Suprapubic skin (tissue), 4 donors: ENCODE measurements around the gene ANKRD12. TPM values are rescaled to one million over a fixed set of nuclear protein-coding genes. Genes with fewer than 3 reads are reported as not detected.
"Not testable (repeated sequence)": the region's sequence is repeated elsewhere in the genome, so short reads cannot be mapped to it uniquely, and the experiment has no call there.

Experiments
- DNase-seq, 2 donors: peaks; one replicate each; pipeline ENCODE4 v3.0.0-alpha.2; 2019; ENCODE audit warnings: low spot score in 2 of 2
- H3K27ac ChIP-seq: fragments of 200-600 bp; sonication (generic); one replicate; pipeline ENCODE4 v1.5.1; 2019
- H3K27me3 ChIP-seq: fragments of 200-600 bp; sonication (generic); one replicate; pipeline ENCODE4 v1.5.1; 2019
- H3K36me3 ChIP-seq: fragments of 200-600 bp; sonication (generic); one replicate; pipeline ENCODE4 v1.5.1; 2019
- H3K4me1 ChIP-seq: fragments of 200-600 bp; sonication (generic); one replicate; pipeline ENCODE4 v1.5.1; 2019
- H3K4me3 ChIP-seq: fragments of 200-600 bp; sonication (generic); one replicate; pipeline ENCODE4 v1.5.1; 2019; ENCODE audit warnings: mild to moderate bottlenecking
- H3K9me3 ChIP-seq: fragments of 200-600 bp; sonication (generic); one replicate; pipeline ENCODE4 v1.5.1; 2019
- CTCF ChIP-seq, 2 donors: fragments of 200-600 bp in 1 of 2; fragments of 450-650 bp in 1 of 2; sonication (generic) in 1 of 2; IDR thresholded peaks; one replicate each; pipeline ENCODE4 v1.5.1; 2016 to 2019; ENCODE audit warnings: antibody characterized with exemption in 2 of 2, mild to moderate bottlenecking in 1 of 2, moderate library complexity in 1 of 2
- EP300 ChIP-seq: sonication (generic); formaldehyde crosslinking; IDR thresholded peaks from one replicate; pipeline ENCODE4 v1.6.1; 2017; ENCODE audit warnings: antibody characterized with exemption
- POLR2A ChIP-seq, 2 donors: fragments of 450-650 bp; IDR thresholded peaks; one replicate each; pipeline ENCODE4 v1.6.1; 2017; ENCODE audit warnings: antibody characterized with exemption in 2 of 2, mild to moderate bottlenecking in 2 of 2, moderate library complexity in 2 of 2
- POLR2AphosphoS5 ChIP-seq, 3 donors: sonication (generic); formaldehyde crosslinking; IDR thresholded peaks; one replicate each; pipeline ENCODE4 v1.6.1; 2017; ENCODE audit warnings: antibody characterized with exemption in 3 of 3
- WGBS: methylation state at CpG from one replicate; pipeline ENCODE4 v1.1.5; 2018; 5-methylcytosine and 5-hydroxymethylcytosine counted together
- total RNA-seq, 4 donors: library from RNA; depleted of rRNA; stranded (reverse); fragments of >200 nt; gene quantifications; one replicate each; pipeline ENCODE4 v1.1.0, GENCODE V29; 2016

The ANKRD12 gene
- total RNA-seq, 4 donors from 2014 or later: 41.0 to 107 (median 60.8) TPM

DNA sequence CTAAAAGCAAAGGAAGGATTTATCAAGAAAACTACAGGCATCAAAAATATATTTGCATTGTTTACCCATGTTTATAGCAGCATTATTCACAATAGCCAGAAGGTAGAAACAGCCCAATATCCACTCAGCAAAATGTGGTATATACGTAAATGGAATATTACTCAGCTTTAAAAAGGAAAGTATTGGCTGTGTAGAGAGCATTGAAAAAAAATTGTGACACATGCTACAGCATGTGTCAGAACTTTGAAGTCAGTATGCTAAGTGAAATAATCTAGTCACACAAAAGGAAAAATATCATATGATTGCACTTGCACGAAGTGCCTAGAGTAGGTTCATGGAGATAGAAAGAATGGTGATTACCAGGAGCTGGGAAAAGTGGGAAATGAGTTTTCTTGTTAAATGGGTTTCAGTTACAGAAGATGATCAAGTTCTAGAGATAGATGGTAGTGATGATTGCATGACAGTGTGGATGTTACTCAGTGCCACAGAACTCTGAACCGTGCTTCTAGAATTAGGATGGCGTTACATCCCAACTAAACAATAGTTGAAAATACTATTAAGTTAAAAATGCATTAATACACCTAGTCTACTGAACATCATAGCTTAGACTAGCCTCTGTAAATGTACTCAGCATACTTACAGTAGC, 20.1 kb downstream of the ANKRD12 start:
- WGBS: 91% methylated on average over 4 of the region's 4 CpGs
- Histone ChIP-seq H3K4me3 (no peak overlapping the region), H3K9me3 (no peaks in the 10 kb centered on the region), H3K36me3 (no peaks in the 10 kb centered on the region), H3K27me3 (no peaks in the 10 kb centered on the region), H3K4me1 (peaks cover 39% of the 10 kb centered on the region), H3K27ac (no peak overlapping the region)
- no peak for DNase-seq
- TF ChIP-seq POLR2A (IDR thresholded peaks at IDR 0.05) (no peak), POLR2AphosphoS5 (IDR thresholded peaks at IDR 0.05) (no peak), CTCF (IDR thresholded peaks at IDR 0.05) (no peak), EP300 (no peak)

- DNase-seq: no peak
- no peaks in the 10 kb centered on the region for H3K36me3 ChIP-seq
- WGBS: 63% methylated on average over 2 of the region's 2 CpGs
- H3K27ac ChIP-seq: no peak overlapping the region
- H3K27me3 ChIP-seq: no peaks in the 10 kb centered on the region
- H3K4me3 ChIP-seq: no peak overlapping the region
- peaks cover 29% of the 10 kb centered on the region for H3K4me1 ChIP-seq
- TF ChIP-seq POLR2A (IDR thresholded peaks at IDR 0.05): no peak
- TF ChIP-seq POLR2AphosphoS5 (IDR thresholded peaks at IDR 0.05): no peak
- no peak for TF ChIP-seq EP300
- TF ChIP-seq CTCF (IDR thresholded peaks at IDR 0.05): no peak
- H3K9me3 ChIP-seq: no peaks in the 10 kb centered on the region
Measured at GRCh38 chr18:9157806-9158205, 21.2 kb downstream of the ANKRD12 start.

DNA sequence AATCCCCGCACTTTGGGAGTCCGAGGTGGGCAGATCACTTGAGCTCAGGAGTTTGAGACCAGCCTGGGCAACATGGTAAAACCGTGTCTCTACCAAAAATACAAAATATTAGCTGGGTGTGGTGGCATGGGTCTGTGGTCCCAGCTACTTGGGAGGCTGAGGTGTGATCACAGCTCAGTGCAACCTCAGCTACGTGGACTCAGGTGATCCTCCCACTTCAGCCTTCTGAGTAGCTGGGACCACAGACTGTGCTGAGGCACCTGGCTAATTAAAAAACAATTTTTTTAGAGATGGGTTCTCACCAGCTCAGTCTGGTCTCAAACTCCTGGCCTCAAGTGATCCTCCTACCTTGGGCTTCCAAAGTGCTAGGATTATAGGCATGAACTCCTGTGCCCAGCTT, 23.4 kb downstream of the ANKRD12 start:
- no peak for DNase-seq
- Histone ChIP-seq H3K27me3 (no peaks in the 10 kb centered on the region), H3K4me3 (no peak overlapping the region), H3K36me3 (no peaks in the 10 kb centered on the region), H3K4me1 (peaks cover 13% of the 10 kb centered on the region), H3K9me3 (peaks cover 11% of the 10 kb centered on the region), H3K27ac (no peak overlapping the region)
- no peak for TF ChIP-seq POLR2A (IDR thresholded peaks at IDR 0.05)
- no peak for TF ChIP-seq EP300
- no peak for TF ChIP-seq POLR2AphosphoS5 (IDR thresholded peaks at IDR 0.05)
- WGBS: 91% methylated on average over 4 of the region's 4 CpGs

- not testable (repeated sequence) for H3K27me3 ChIP-seq, DNase-seq, H3K4me3 ChIP-seq, H3K27ac ChIP-seq, H3K36me3 ChIP-seq, H3K4me1 ChIP-seq
- H3K9me3 ChIP-seq: peaks cover 11% of the 10 kb centered on the region
- WGBS: 90% methylated on average over 4 of the region's 4 CpGs
Measured at GRCh38 chr18:9162663-9163062, 26.1 kb downstream of the ANKRD12 start.

DNA sequence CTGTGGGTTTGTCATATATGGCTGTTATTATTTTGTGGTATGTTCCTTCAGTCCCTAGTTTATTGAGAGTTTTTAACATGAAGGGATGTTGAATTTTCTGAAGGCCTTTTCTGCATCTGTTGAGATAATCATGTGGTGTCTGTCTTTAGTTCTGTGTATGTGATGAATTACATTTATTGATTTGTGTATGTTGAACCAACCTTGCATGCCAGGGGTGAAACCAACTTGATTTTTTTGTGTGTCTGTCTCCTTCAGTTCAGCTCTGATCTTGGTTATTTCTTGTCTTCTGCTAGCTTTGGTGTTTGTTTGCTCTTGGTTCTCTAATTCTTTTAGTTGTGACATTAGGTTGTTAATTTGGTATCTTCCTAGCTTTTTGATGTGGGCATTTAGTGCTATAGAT, 27.6 kb downstream of the ANKRD12 start:
- H3K4me1 ChIP-seq, H3K36me3 ChIP-seq, H3K27me3 ChIP-seq, H3K4me3 ChIP-seq, H3K27ac ChIP-seq, DNase-seq: not testable (repeated sequence)
- peaks cover 11% of the 10 kb centered on the region for H3K9me3 ChIP-seq

DNA sequence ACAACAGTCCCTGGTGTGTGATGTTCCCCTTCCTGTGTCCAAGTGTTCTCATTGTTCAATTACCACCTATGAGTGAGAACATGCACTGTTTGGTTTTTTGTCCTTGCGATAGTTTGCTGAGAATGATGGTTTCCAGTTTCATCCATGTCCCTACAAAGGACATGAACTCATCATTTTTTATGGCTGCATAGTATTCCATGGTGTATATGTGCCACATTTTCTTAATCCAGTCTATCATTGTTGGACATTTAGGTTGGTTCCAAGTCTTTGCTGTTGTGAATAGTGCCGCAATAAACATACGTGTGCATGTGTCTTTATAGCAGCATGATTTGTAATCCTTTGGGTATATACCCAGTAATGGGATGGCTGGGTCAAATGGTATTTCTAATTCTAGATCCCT, 29.3 kb downstream of the ANKRD12 start:
- not testable (repeated sequence) for DNase-seq, H3K27ac ChIP-seq, H3K27me3 ChIP-seq, H3K4me1 ChIP-seq, H3K36me3 ChIP-seq, H3K4me3 ChIP-seq
- H3K9me3 ChIP-seq: peaks cover 11% of the 10 kb centered on the region
- 100% methylated on average over 3 of the region's 3 CpGs for WGBS

DNA sequence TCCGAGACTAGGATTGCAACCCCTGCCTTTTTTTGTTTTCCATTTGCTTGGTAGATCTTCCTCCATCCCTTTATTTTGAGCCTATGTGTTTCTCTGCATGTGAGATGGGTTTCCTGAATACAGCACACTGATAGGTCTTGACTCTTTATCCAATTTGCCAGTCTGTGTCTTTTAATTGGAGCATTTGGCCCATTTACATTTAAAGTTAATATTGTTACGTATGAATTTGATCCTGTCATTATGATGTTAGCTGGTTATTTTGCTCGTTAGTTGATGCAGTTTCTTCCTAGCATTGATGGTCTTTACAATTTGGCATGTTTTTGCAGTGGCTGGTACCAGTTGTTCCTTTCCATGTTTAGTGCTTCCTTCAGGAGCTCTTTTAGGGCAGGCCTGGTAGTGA, 32.9 kb downstream of the ANKRD12 start:
- not testable (repeated sequence) for H3K27ac ChIP-seq, H3K4me3 ChIP-seq, H3K9me3 ChIP-seq, DNase-seq, H3K36me3 ChIP-seq, H3K27me3 ChIP-seq
- WGBS: 88% methylated on average over 3 of the region's 3 CpGs
- peaks cover 23% of the 10 kb centered on the region for H3K4me1 ChIP-seq

DNA sequence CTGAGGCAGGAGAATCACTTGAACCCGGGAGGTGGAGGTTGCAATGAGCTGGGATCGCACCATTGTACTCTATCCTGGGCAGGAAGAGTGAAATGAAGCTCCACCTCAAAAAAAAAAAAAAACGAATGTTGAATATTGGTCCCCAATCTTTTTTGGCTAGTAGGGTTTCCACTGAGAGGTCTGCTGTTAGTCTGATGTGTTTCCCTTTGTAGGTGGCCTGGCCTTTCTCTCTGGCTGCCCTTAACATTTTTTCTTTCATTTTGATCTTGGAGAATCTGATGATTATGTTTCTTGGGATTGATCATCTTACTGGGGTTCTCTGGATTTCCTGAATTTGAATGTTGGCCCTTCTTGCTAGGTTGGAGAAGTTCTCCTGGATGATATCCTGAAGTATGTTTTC, 35.3 kb downstream of the ANKRD12 start:
- H3K4me1 ChIP-seq: peaks cover 28% of the 10 kb centered on the region
- not testable (repeated sequence) for H3K9me3 ChIP-seq, H3K4me3 ChIP-seq, H3K27me3 ChIP-seq, DNase-seq, H3K36me3 ChIP-seq, H3K27ac ChIP-seq
- 84% methylated on average over 3 of the region's 3 CpGs for WGBS
